WI38 (cell line): ENCODE measurements around the gene KIAA2012.

Experiments
- H3K4me3 ChIP-seq: 2 replicates; pipeline ENCODE4 v1.5.1; 2011; ENCODE audit warnings: low read depth, mild to moderate bottlenecking, control low read depth, low read length
- CTCF ChIP-seq: IDR thresholded peaks from 2 replicates; pipeline ENCODE4 v1.5.1; 2012; ENCODE audit warnings: low read depth, mild to moderate bottlenecking, control low read depth, low read length

KIAA2012 gene

GRCh38 chr2:202084265-202084664 is 11.2 kb downstream of the KIAA2012 start:
- no peak for TF ChIP-seq CTCF
- H3K4me3 ChIP-seq = no peak overlapping the region

- H3K4me3 ChIP-seq = no peak overlapping the region
- no peak for TF ChIP-seq CTCF
These were observed 15.7 kb downstream of the KIAA2012 start for GRCh38 chr2:202088777-202089176.

DNA sequence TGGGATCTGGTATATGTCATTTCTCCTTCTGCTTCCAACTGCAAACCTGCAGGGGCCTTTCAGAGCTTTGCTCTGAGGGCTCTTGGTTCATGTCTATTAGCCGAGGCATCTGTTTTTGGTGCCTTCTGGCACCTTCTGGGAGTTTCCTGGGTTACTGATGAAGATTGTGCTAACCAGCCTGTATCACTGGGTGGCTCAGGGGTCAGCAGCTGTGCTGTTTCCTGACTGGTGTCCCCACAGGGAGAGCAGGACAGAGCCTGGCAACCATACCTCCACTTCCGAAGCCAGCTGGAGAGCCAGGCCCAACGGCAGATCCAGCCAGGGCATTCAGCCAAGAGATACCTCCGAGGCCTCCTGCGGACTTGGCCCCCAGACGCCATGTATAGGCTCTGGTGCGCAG is 17.5 kb downstream of the KIAA2012 start:
- no peak overlapping the region for H3K4me3 ChIP-seq

GRCh38 chr2:202091476-202091875 is 18.4 kb downstream of the KIAA2012 start:
- H3K4me3 ChIP-seq = no peak overlapping the region
- no peak for TF ChIP-seq CTCF

More for the DNA sequence above, 17.5 kb downstream of the KIAA2012 start:
- no peak for TF ChIP-seq CTCF

DNA sequence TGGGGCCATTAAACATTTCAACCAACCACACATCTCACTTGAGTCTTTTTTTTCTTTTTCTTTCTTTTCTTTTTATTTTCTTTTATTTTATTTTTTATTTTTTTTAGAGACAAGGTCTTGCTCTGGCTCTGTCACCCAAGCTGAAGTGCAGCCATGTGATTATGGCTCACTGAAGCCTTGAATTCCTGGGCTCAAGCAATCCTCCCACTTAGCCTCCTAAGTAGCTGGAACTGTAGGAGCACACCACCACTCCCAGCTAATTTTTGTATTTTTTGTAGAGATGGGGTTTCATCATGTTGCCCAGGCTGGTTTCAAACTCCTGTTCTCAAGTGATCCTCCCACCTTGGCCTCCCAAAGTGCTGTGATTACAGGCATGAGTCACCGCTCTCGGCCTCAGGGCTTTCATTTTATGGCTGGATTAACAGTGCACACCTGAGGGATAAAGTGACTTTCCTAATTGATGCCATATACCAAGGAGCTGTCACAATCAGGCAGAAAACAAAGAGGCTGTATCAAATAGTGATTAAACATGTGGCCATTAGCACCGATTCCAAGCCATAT is 21.5 kb downstream of the KIAA2012 start:
- TF ChIP-seq CTCF = no peak
- no peak overlapping the region for H3K4me3 ChIP-seq

DNA sequence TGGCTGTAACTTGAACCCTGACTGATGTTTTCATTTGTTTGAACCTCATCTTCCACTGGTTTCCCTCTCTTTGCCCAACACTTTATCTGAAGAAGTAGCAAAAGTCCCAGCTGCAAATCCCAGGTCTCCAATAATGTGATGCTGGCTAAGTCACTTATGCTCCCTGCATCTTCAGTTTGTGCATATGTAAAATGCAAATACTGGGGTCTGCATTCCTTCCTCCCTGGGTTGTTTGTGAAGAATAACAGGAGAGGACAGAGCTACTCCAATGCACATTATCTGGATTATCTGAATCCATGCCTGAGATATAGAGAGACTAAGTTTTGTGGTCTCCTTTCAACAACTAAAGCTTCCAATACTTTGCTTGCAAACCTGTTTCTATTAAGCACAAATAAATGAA is 22.2 kb downstream of the KIAA2012 start:
- no peak for TF ChIP-seq CTCF

GRCh38 chr2:202096736-202097135 is 23.7 kb downstream of the KIAA2012 start:
- no peak overlapping the region for H3K4me3 ChIP-seq
- no peak for TF ChIP-seq CTCF

More for the DNA sequence above, 22.2 kb downstream of the KIAA2012 start:
- no peak overlapping the region for H3K4me3 ChIP-seq
